Retina (tissue), 1 donor: ENCODE data around the gene SHBG.
"Not testable (repeated sequence)": the region's sequence is repeated elsewhere in the genome, so short reads cannot be mapped to it uniquely, and the experiment has no call there.

Experiments
- DNase-seq: peaks from one replicate; pipeline ENCODE4 v3.0.0-alpha.2; 2016

Gene SHBG, protein sequence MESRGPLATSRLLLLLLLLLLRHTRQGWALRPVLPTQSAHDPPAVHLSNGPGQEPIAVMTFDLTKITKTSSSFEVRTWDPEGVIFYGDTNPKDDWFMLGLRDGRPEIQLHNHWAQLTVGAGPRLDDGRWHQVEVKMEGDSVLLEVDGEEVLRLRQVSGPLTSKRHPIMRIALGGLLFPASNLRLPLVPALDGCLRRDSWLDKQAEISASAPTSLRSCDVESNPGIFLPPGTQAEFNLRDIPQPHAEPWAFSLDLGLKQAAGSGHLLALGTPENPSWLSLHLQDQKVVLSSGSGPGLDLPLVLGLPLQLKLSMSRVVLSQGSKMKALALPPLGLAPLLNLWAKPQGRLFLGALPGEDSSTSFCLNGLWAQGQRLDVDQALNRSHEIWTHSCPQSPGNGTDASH

DNA sequence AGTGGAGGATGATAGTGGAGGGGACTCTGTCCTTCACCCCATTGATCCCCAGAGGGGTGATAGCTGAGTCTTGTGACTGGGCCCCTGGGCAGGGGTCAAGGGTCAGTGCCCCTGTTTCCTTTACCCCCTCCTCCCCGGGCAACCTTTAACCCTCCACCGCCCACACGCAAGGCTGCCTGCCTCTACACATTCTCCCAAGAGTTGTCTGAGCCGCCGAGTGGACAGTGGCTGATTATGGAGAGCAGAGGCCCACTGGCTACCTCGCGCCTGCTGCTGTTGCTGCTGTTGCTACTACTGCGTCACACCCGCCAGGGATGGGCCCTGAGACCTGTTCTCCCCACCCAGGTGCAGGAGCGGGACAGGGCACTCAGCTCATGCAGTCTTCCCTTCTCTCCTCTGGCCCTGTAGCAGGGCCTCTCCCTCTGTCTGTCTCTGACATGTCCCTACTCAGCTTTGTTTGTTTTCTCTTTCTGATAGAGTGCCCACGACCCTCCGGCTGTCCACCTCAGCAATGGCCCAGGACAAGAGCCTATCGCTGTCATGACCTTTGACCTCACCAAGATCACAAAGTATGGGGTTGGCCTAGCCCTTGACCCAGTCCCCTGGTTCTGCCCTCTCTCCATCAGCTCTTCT, at the start of gene SHBG:
Gene SHBG (plus strand): TSS at position 197 of the 633 bp plus-strand sequence. CDS start 38 bp downstream, at position 235.
- no peak for DNase-seq

DNA sequence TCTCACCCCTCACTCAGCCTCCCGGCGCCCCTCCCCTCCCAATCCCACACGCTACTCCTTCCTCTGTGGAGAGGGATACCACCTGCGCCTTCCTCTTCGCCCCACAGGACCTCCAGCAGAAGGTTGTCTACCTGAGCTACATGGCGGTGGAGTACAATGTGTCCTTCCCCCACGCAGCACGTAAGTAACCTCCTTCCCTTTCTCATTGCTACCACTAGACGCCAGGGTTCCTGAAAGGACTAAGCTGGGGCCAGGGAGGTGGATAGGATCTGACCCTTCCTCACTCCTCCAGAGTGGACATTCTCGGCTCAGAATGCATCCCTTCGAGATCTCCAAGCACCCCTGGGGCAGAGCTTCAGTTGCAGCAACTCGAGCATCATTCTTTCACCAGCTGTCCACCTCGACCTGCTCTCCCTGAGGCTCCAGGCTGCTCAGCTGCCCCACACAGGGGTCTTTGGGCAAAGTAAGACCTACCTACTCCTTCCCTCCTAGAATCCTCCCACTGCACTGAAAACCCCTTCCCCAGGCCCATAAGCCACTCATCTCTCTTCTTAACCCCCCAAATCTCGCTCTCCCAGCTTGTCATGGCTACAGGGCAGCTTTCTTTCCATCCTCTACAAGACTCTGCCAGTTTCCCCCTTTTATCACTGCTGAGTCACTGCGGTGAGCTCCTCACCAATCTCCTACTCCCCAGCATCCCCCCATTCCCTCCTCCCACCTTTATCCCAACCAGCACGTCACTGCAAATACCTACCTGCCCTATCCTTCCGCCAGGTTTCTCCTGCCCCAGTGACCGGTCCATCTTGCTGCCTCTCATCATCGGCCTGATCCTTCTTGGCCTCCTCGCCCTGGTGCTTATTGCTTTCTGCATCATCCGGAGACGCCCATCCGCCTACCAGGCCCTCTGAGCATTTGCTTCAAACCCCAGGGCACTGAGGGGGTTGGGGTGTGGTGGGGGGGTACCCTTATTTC, 49.0 kb upstream of the SHBG start:
- no peak for DNase-seq

DNA sequence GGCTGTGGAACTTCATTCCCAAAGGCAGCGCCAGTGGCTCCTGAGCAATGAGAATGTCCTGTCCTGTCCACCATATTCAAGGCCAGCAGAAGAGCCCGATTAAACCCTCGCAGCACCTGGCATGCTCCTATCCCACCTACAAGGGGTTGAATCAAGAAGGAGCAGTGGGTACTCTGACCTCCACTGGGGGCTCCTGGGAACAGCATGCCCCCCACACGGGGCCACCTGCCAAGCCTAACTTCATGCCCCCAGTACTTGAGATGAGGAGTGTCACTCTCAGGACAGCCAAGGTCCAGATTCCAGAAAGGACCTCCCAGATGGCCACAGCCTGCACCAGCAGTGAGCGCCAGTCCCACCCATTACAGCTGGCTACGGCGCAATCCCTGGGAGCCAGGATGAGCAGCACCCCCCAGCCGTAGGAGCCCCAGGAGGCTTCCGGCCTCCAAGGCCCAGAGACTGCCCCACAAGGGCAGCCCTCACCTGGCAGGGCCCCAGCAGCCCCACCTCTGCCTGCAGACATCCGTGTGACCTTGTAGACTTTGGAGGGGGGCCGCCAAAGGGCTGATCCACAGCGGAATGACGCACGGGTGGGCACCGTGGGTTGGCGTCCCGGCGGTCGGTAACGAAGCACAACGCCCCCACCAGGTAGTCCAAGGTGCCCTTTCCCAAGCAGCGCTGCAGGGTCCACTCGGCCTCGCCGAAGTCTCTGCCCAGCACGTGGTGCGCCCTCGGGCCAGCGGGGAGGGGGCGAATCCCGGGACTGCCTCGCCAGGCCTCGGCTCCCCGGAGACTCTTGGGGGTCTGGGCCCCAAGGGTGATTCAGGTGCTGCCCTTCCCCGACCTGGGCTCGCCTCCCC, 47.3 kb upstream of the SHBG start:
- DNase-seq = no peak

DNA sequence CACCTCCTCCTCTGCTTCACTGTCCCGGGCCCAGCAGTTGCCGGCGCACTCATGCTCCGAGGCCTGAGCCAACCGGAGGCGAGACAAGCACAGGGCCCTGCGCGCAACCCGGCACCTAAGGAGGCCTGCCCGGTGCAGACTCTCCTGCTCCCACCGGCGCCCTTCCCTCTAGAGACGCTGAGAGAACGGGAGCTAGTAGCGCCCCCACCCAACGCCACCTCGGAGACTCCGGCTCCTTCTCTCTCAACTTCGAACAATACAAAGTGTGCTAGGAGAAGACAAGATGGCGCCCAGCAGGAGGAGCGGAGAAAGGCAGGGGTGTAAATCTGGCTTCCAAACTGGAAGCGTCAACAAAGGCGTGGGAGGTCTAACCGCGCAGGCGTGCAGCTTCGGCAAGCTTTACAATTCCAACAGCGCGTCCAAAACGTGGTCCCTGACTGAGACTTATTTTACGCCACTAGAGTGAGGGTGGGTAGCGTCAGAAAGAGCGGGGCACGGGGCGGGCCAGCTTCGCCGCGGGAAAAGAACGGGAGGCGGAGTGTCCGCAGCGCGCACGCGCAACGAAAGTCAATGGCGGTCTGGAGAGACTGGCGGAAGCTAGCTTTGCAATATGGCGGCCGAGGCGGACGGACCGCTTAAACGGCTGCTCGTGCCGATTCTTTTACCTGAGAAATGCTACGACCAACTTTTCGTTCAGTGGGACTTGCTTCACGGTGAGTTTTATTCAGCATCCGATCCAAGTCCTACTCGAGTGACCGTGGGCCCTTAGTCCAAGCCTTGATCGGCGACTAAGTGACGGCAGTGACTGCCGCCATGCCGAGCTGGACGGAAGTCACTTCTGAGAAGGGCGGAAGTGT, 46.5 kb upstream of the SHBG start, which contains the start of gene MPDU1:
Gene MPDU1 (plus strand): TSS at position 600 of the 857 bp plus-strand sequence. CDS start 11 bp downstream, at position 611.
- DNase-seq = peak; percentile 99

DNA sequence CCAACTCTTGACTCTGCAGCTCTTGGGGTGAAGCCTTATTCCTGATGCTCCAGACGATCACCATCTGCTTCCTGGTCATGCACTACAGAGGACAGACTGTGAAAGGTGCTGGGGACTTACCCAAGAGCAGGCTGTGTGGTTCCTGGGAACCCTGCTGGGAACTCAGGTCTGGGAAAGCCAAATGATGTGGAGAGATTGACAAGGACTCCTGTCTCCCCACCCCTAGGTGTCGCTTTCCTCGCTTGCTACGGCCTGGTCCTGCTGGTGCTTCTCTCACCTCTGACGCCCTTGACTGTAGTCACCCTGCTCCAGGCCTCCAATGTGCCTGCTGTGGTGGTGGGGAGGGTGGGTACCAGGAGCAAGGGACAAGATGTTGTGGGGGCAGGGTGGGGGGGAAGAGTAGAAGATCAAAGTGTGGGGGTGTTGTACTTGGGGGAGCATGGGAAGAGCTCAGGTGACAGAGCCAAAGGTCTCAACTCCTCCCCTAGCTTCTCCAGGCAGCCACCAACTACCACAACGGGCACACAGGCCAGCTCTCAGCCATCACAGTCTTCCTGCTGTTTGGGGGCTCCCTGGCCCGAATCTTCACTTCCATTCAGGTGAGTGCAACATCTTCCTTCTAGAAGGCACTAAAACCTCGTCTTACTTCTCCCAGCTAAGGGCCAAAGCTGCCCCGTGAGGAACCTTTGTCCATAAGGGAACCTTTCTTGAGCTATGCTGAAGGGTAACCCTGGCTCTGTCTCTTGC, 43.1 kb upstream of the SHBG start:
- no peak for DNase-seq

DNA sequence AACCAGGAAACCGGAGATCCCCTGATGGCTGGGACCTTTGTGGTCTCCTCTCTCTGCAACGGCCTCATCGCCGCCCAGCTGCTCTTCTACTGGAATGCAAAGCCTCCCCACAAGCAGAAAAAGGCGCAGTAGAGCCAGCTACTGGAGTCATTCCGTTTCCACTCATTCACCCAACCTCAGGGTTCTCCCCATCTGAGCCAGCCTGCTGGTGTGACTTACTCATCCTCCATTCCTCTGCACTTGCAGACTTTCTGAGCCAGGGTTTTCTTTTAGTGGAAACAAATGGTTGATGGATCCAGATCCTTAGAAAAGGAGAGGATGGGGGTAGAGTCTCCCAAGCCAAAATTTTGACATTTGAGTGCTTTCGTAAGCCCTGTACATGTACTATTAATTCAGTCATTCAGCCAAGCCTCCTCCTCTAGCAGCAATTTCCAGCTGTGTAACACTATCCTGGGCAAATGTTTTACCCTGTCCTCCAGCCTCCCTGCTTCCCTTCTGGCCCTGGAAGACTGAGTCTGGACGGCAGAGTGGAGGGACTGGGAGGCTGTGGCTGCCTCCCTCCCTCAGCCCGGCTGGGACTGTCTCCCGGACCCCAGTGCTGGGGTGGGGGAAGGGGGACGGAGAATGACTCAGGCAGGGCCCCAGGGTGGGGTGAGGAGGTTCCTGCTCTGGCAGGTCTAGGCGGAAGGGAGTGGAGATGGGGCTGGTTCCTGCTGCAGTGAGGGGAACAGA, 42.3 kb upstream of the SHBG start:
- no peak for DNase-seq

DNA sequence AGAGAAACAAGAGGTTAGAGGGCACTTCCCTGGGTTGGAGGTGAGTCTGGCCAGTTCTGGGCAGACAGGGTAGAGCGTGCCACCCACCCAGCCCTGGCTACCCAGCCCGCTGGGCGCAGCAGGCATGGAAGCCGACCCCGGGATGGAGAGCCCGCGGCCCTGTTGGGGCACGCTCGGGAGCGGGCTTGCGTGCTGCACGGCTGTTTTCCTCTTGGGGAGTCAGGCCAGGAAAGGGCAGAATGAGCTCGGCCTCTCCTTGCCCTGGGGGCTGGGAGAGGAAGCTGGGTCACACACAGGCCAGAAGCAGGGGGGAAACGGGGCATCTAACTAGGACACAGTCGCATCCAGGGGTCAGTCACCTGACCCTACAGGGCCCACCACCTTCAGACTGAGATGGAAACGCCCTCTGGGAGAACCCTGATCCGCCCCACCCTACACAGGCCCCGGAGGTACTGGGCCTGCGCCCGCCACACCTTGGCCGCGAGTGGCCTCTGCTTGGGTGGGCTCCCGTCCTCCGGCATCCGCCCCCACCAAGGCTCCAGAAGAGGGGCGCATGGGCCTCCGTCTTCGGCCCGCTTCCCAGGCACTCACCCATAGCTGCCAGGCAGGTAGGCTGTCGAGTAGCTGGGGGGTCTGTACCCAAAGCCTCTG, 41.3 kb upstream of the SHBG start:
- no peak for DNase-seq

DNA sequence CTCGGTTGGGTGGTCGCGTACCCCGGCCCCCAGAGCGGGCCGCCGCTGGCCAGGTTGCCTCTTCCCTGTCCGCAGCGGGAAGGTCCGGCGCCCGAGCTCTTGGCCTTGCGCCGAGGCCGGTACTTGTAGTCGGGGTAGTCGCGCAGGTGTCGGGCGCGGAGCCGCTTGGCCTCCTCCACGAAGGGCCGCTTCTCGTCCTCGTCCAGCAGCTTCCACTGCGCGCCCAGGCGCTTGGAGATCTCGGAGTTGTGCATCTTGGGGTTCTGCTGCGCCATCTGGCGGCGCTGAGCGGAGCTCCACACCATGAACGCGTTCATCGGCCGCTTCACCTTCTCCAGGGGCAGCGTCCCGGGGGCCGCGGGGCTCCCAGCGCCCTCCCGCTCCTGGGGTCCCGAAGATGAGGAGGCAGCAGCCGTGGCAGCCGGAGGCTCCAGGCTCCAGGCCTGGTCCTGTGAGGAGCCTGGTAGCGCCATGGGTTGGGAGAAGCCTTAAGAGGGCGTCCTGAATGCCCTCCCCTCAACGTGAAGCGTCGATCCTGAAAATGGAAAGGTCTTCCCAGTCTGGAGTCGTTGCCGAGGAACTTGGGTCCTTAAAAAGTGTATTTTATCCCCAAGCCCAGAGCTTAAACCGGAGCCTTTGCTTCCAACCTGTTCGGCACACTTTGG, 40.6 kb upstream of the SHBG start:
- DNase-seq = peak; percentile 93

DNA sequence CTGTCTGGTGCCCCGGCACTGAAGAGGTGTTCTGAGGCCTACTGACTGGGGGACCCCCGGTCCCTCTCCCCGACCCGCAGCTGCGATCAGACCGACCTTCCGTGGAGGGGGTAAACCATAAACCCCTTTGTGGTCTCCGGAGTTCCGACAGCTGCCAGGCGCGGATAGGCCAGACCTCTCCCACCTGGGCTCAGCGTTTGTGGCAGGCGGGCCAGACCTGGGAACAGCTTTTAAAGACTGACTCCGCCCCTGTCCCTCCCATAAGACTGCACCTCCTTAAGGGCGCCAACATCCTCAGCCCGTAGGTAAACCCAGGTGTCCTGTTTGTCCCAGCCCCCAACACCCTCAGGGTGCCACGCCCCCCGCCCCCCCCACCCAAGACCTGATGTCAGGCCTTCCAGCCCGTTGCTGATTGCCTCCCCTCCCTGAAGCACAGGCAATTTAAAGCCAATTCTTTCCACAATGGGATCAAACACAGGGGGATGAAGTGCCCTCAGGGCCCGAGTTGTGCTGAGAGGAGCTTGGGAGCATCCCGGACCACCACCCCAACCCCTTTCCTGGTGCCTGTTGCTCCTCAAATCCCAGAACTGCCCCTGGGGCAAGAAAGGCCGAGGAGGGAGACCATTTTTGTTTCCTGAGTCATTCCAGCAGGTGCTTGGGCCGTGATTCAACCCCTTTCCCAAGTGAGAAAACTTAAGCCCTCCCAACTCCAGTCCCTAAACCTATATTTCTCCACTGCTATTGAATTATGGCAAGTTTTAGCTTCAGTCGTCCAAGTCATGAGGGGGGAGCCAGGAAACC, 39.8 kb upstream of the SHBG start, which contains the start of gene SOX15:
Gene SOX15 (minus strand): TSS at position 204 of the 801 bp plus-strand sequence. CDS start 418 bp downstream, outside the sequence.
- no peak for DNase-seq

DNA sequence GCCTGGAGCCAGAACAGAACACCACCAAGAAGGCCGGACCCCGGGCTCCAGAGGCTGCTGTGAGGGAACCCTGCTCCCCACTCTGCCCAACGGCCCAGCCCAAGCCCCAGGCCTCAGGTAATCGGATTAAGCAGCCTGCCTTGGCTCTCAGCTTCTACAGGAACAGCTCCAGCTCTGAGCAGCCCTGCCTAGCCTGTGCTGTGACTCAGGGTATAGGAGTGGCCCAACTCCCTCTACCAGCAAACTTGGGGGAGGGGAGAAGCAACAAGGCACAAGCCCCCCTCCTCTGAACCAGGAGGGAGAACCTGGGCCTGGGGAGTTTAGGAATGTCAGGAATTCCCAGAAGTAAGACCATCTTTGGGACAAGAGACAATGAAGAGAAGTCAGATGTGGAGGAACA, 39.2 kb upstream of the SHBG start:
- DNase-seq = no peak

DNA sequence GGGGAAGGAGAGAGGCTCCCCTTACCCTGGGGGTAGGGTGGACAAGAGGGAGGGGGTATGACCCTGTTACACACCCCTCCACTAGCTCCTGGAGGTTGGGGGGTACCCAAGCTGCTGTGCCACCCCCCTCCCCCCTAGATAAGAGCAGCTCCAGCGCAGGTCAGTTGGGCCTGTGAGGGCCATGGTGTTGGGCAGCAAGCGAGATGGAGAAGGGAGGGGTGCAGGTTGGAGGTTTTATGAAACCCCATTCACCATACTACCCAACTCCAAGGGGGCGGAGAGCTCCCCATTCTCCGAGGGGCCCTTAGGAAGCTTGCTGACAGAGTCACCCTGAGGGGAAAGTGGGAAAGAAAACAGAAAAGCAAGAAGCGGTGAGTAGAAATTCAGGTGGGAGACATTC, 38.3 kb upstream of the SHBG start:
- DNase-seq = no peak

DNA sequence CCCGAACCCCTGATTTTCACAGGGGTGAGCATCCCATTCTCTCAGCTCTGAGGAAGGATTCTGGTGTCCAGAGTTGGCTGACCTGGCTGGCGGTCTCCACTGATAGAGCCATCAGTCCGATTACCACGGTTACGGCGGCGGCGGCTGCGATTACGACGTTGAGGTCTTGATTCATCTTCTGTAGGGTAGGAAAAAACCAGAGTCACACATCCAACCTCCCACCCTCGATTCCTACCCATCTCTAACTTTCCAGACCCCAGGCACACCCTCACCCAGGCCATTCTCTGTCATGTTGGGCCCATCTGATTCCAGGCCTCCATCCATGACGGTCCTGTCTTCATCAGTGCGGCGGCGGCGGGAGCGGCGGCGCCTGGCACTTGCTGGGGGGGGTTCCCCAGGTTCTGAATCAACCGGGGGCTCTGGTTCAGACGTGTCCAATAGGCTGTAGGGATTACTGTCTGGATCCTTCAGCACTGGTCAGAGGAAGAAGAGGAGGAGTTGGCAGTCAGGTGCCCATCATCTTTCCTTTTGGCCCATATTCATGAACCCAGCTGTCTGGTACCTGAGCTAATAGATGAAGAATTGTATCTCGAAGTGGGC, 37.4 kb upstream of the SHBG start:
- no peak for DNase-seq

DNA sequence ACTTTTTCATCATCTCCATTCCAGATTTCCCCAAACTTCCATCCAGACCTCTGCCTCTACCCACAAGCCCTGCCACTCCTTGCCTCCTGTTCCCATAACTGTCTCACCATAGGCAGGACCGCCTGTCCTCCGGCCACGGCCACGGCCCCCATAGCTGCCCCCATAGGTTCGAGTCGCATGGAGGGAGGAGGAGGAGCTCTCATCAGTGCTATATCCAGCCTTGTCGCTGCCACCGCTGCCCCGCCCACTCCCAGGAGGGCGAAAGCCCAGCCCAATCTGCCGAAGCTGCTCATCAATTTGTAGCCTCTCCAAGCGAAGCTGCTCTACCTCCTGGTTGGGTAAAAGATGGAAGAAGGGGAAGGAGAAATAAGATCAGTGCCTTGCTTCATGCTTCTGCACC, 36.6 kb upstream of the SHBG start:
- DNase-seq = no peak

DNA sequence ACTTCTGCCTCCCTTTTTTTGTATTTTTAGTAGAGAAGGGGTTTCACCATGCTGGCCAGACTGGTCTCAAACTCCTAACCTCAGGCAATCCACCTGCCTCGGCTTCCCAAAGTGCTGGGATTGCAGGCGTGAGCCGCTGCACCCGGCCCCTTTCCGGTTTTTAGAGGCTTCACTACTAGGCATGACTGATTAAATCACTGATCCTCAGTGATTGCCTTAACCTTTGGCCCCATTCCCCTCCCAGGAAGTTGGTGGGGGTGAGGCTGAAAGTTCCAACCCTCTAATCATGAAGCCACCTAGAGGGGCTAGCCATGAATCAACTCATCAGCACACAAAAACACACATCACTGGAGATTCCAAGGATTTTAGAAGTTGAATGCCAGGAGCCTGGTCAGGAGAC, 32.4 kb upstream of the SHBG start:
- DNase-seq = not testable (repeated sequence)

DNA sequence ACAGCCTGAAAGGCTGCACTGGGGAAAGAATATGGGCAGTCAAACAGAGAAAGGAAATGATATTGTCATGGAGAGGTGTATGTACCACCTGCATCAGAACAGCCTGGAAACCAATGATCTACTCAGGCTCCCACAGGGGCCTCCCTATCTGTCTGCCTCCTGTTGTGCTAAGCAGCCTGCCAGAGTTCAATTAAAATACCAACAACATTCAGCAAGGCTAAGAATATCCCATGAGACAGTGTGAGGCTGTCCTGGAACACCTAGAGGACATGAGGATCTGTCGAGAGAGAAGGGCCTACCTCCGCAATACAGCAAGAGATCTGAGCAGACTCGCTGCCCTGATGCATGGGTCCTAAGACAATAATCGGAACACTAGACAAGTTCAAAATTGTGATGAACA, 23.7 kb upstream of the SHBG start:
- no peak for DNase-seq

DNA sequence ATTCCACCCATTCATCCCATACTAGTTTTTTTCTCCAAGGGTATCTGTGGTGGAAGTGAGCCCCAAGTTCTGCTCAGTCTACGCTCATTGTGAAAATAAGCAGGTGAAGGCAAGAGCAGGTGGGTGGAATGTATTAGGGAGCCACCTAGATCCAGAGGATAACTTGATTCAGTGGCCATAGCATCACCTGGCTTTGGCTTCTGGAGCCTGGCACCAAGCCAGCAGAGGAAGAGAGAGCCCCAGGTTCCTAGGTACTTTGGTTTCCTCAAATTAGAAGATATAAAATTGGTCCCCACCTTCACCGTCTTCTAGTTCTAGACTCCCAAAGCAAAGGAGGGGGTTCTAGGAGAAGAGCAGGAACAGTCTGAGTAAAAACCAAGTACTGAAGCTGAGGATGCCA, 19.3 kb upstream of the SHBG start:
- no peak for DNase-seq
